Measurements from ENCODE around the gene PTPRJ.

GRCh38 chr11:48169259-48169658, 188.9 kb downstream of the PTPRJ start:
- no peak for TF ChIP-seq CTCF (IDR thresholded peaks at IDR 0.05)
- TF ChIP-seq POLR2A (IDR thresholded peaks at IDR 0.05) = no peak
